ENCODE measurements around the gene ALK. TPM values are rescaled to one million over a fixed set of nuclear protein-coding genes. Genes with fewer than 3 reads are reported as not detected.

Gene ALK
- total RNA-seq, 1 experiment from 2014 or later, result not detected

GRCh38 chr2:29443627-29444026 is 477.8 kb downstream of the ALK start:
- Histone ChIP-seq H2BK12ac (ENCODE audit: insufficient read length, low read depth, low read length) (no peak overlapping the region), H2BK120ac (ENCODE audit: low read depth, low read length, poor library complexity, severe bottlenecking) (no peak overlapping the region), H3K18ac (ENCODE audit: insufficient read length, low read depth, low read length) (no peak overlapping the region), H3K56ac (ENCODE audit: insufficient read length, low read depth, low read length) (no peak overlapping the region), H4K8ac (replicated peaks; ENCODE audit: insufficient read length, low read depth, low read length) (no peak overlapping the region), H3K4ac (ENCODE audit: low read depth, low read length) (no peak overlapping the region), H3K79me2 (ENCODE audit: insufficient read depth, low read length) (no peaks in the 10 kb centered on the region), H4K5ac (ENCODE audit: insufficient read length, low read depth, low read length) (no peak overlapping the region), H4K91ac (ENCODE audit: insufficient read length, low read depth, low read length) (no peak overlapping the region), H2BK15ac (ENCODE audit: low read depth, low read length) (no peak overlapping the region), H3K27ac (ENCODE audit: insufficient read length, low read depth, low read length) (no peak overlapping the region), H2BK20ac (ENCODE audit: low read depth, low read length, poor library complexity, severe bottlenecking) (no peak overlapping the region), H4K20me1 (ENCODE audit: control insufficient read depth, insufficient read depth, insufficient read length) (no peaks in the 10 kb centered on the region), H2BK5ac (ENCODE audit: insufficient read length, low read length) (no peak overlapping the region), H3K4me2 (ENCODE audit: insufficient read depth, insufficient read length, low read length) (no peak overlapping the region), H3K14ac (ENCODE audit: insufficient read depth, low read length) (no peak overlapping the region), H3T11ph (ENCODE audit: low read length) (no peak overlapping the region), H3K23me2 (ENCODE audit: insufficient read length, low read depth, low read length, poor library complexity, severe bottlenecking) (no peaks in the 10 kb centered on the region), H2AK5ac (ENCODE audit: insufficient read length, low read length) (no peak overlapping the region), H2AFZ (ENCODE audit: low read length) (no peak overlapping the region), H3K27me3 (ENCODE audit: insufficient read depth, low read length) (no peaks in the 10 kb centered on the region), H3K79me1 (ENCODE audit: insufficient read depth, low read depth, low read length, poor library complexity, severe bottlenecking) (no peaks in the 10 kb centered on the region), H3K23ac (ENCODE audit: insufficient read length, low read depth, low read length) (no peak overlapping the region), H3K9me3 (ENCODE audit: control insufficient read depth, low read depth, low read length) (no peaks in the 10 kb centered on the region), H3K9ac (ENCODE audit: extremely low read depth, insufficient read length, low read length) (no peak overlapping the region), H3K4me1 (ENCODE audit: insufficient read depth, low read length) (peaks cover 5% of the 10 kb centered on the region; the same call in 1 of the 2 replicates)
- H3K4me1 Mint-ChIP-seq, result peaks cover 18 to 25% of the 10 kb centered on the region in 2 experiments
- WGBS (ENCODE audit: extremely low coverage, insufficient read length, low lambda C conversion rate), result no CpG with 5 or more reads among the region's 4 CpGs
- no peak for DNase-seq
- no peaks in the 10 kb centered on the region for H3K36me3 Mint-ChIP-seq (ENCODE audit: insufficient read depth in 1 of 3, low read depth in 3 of 3)
- TF ChIP-seq, protein P1, sequence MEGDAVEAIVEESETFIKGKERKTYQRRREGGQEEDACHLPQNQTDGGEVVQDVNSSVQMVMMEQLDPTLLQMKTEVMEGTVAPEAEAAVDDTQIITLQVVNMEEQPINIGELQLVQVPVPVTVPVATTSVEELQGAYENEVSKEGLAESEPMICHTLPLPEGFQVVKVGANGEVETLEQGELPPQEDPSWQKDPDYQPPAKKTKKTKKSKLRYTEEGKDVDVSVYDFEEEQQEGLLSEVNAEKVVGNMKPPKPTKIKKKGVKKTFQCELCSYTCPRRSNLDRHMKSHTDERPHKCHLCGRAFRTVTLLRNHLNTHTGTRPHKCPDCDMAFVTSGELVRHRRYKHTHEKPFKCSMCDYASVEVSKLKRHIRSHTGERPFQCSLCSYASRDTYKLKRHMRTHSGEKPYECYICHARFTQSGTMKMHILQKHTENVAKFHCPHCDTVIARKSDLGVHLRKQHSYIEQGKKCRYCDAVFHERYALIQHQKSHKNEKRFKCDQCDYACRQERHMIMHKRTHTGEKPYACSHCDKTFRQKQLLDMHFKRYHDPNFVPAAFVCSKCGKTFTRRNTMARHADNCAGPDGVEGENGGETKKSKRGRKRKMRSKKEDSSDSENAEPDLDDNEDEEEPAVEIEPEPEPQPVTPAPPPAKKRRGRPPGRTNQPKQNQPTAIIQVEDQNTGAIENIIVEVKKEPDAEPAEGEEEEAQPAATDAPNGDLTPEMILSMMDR (conservative IDR thresholded peaks at IDR 0.05), result no peak
- no peaks in the 10 kb centered on the region; a peak in 1 of 5 replicates for H3K9me3 Mint-ChIP-seq
- no peak overlapping the region for H3K27ac Mint-ChIP-seq
- no peak overlapping the region for H3K4me3 Mint-ChIP-seq
- H3K27me3 Mint-ChIP-seq (ENCODE audit: low read depth), result no peaks in the 10 kb centered on the region; the same call in 1 of the 2 replicates
